K562 (cell line): ENCODE measurements around the gene RPS2. TPM values are rescaled to one million over a fixed set of nuclear protein-coding genes. Genes with fewer than 3 reads are reported as not detected.

ENCODE experiments used
- ASH1L ChIP-seq: fragments of 450-650 bp; IDR thresholded peaks from 2 replicates; pipeline ENCODE4 v1.6.1; 2018; ENCODE audit warnings: borderline replicate concordance, mild to moderate bottlenecking, low read depth; ENCODE audit not compliant: partially characterized antibody
- ATF7 ChIP-seq: fragments of 450-650 bp; IDR thresholded peaks from 2 replicates; pipeline ENCODE4 v1.7.1; 2014; ENCODE audit warnings: mild to moderate bottlenecking, moderate library complexity
- CC2D1A ChIP-seq: fragments of 450-650 bp; IDR thresholded peaks from 2 replicates; pipeline ENCODE4 v1.6.1; 2017; ENCODE audit warnings: mild to moderate bottlenecking
- CHD2 ChIP-seq: IDR thresholded peaks from 2 replicates; pipeline ENCODE4 v1.6.1; 2011; ENCODE audit warnings: low read depth, low read length
- DMBX1 ChIP-seq: fragments of 250-450 bp; sonication (Bioruptor Pico); IDR thresholded peaks from 2 replicates; pipeline ENCODE4 v1.8.0; 2022; ENCODE audit warnings: inconsistent platforms, mild to moderate bottlenecking, moderate library complexity, borderline replicate concordance
- E4F1 ChIP-seq: fragments of 250-450 bp; sonication (Bioruptor Pico); IDR thresholded peaks from 2 replicates; pipeline ENCODE4 v1.5.0; 2021; ENCODE audit warnings: mild to moderate bottlenecking, borderline replicate concordance
- HDAC6 ChIP-seq: IDR thresholded peaks from 2 replicates; pipeline ENCODE4 v1.6.1; 2012; ENCODE audit warnings: low read depth, mild to moderate bottlenecking, control low read depth, inconsistent platforms, low read length, moderate library complexity
- NCOA6 ChIP-seq: fragments of 450-650 bp; IDR thresholded peaks from 2 replicates; pipeline ENCODE4 v1.6.1; 2017; ENCODE audit warnings: mild to moderate bottlenecking
- PCBP2 ChIP-seq: fragments of 200-400 bp; formaldehyde crosslinking; IDR thresholded peaks from 2 replicates; pipeline ENCODE4 v1.6.1; 2018; ENCODE audit warnings: low read length, low read depth, mild to moderate bottlenecking, moderate library complexity; ENCODE audit not compliant: poor library complexity, severe bottlenecking
- RBFOX2 ChIP-seq: fragments of 200-400 bp; formaldehyde crosslinking; IDR thresholded peaks from 2 replicates; pipeline ENCODE4 v1.6.1; 2017; ENCODE audit warnings: low read depth, mild to moderate bottlenecking, low read length, moderate library complexity
- TEAD4 ChIP-seq, 2 experiments: sonication (generic) in 1 of 2; formaldehyde crosslinking in 1 of 2; IDR thresholded peaks; 2 replicates each; pipeline versions ENCODE4 v1.6.1 to v1.8.0; 2012 to 2022; ENCODE audit warnings: borderline replicate concordance in 1 of 2, inconsistent platforms in 1 of 2, low read length in 1 of 2, mild to moderate bottlenecking in 1 of 2, missing genetic modification reagents in 1 of 2
- YY1 ChIP-seq, 3 experiments: IDR thresholded peaks; 2 replicates each; pipeline ENCODE4 v1.6.1; 2011; ENCODE audit warnings: low read length in 2 of 3, mild to moderate bottlenecking in 2 of 3, moderate library complexity in 2 of 3, borderline replicate concordance in 1 of 3, control low read depth in 1 of 3, low read depth in 1 of 3; ENCODE audit not compliant: insufficient read depth in 3 of 3, insufficient replicate concordance in 2 of 3, control insufficient read depth in 1 of 3, insufficient read length in 1 of 3; ENCODE audit errors: extremely low read depth in 1 of 3
- ZNF717 ChIP-seq: fragments of 250-450 bp; sonication (Bioruptor Pico); IDR thresholded peaks from 2 replicates; pipeline ENCODE4 v1.5.0; 2021
- ZNF766 ChIP-seq: fragments of 200-800 bp; sonication (Bioruptor generic); conservative IDR thresholded peaks from 2 replicates; pipeline ENCODE4 v1.6.1; 2016; ENCODE audit warnings: missing genetic modification characterization, missing compliant biosample characterization
- polyA plus RNA-seq, 8 experiments: library from polyadenylated mRNA; depleted of rRNA in 4 of 8; stranded (reverse) in 5 of 8; unstranded in 3 of 8; fragments of >200 nt; fragmentation: Nextera tagmentation in 2 of 8; fragmentation: Illumina TruSeq in 1 of 8; extraction: Ambion mirVana in 2 of 8; extraction: Trizol in 1 of 8; gene quantifications; 2 replicates each; pipeline versions ENCODE4 v1.2.1 to v1.2.3, GENCODE V29; 2011 to 2014; ENCODE audit warnings: inconsistent platforms in 1 of 8, missing spikeins in 1 of 8
- total RNA-seq, 7 experiments: library from RNA; depleted of rRNA in 6 of 7; stranded (reverse); fragments of >200 nt in 6 of 7; fragmentation: Illumina TruSeq in 2 of 7; extraction: Trizol in 2 of 7; gene quantifications; 2 replicates each; pipeline versions ENCODE4 v1.2.1 to v1.2.3, GENCODE V29; 2011 to 2021; ENCODE audit warnings: low replicate concordance in 1 of 7
- TF ChIP-seq, protein P1 (sequence below): sonication (generic); formaldehyde crosslinking; IDR thresholded peaks from 2 replicates; pipeline ENCODE4 v1.8.1; 2023; ENCODE audit warnings: mild to moderate bottlenecking, missing genetic modification reagents
- TF ChIP-seq, protein P2 (sequence below), 2 experiments: IDR thresholded peaks in 1 of 2; conservative IDR thresholded peaks in 1 of 2; 2 replicates each; pipeline ENCODE4 v1.6.1; 2016; ENCODE audit warnings: low read depth in 2 of 2, mild to moderate bottlenecking in 1 of 2, missing compliant biosample characterization in 1 of 2, missing genetic modification characterization in 1 of 2, moderate library complexity in 1 of 2

The RPS2 gene
- total and polyA plus RNA-seq, 9 of the 15 experiments (the other 6 are each of a cell fraction or from before 2014, with no cell fraction given), result 834 to 4,794 (median 3,793) TPM

DNA sequence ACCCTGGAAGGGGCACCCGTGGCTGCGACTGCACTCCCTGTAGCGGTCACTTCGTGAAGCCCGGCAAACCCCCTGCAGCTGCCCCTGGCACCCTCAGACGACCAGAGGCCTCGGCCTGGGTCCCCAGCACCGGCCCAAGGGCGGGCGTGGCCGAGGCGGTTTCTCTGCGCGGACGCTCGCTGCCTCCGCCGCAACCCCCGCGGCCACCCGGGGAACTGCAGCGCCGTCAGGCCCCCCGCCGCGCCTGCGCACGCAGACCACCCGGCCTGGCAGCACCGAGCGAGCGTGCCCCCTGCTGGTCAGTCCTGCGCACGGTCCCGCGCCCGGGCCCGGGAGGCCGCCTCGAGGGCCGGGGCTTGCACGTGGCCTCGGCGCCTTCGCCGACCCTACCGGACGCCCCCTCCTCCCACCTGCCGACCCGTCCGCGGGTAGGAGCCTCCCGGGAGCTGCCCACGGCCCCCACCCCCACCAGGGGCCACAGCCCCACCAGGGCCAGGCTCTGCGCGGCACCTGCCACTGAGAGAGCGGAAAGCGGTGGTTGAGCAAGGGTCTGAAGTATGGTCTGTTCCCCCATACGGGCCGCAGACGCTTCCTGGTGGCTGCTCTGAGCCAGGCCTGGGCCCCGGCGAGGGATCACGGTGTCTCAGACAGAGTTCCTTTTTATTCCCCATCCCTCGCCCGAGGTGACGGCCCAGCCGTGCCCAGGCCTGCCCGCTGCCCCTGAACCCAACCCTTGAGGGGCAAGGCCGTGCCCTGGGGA is 34.9 kb downstream of the RPS2 start (continued):
- TF ChIP-seq, protein P1, sequence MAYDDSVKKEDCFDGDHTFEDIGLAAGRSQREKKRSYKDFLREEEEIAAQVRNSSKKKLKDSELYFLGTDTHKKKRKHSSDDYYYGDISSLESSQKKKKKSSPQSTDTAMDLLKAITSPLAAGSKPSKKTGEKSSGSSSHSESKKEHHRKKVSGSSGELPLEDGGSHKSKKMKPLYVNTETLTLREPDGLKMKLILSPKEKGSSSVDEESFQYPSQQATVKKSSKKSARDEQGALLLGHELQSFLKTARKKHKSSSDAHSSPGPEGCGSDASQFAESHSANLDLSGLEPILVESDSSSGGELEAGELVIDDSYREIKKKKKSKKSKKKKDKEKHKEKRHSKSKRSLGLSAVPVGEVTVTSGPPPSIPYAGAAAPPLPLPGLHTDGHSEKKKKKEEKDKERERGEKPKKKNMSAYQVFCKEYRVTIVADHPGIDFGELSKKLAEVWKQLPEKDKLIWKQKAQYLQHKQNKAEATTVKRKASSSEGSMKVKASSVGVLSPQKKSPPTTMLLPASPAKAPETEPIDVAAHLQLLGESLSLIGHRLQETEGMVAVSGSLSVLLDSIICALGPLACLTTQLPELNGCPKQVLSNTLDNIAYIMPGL (CRISPR knock-in tag), result peak; percentile 97
- TF ChIP-seq E4F1 (CRISPR knock-in tag), result no peak
- no peak for TF ChIP-seq NCOA6
- TF ChIP-seq, protein P2, sequence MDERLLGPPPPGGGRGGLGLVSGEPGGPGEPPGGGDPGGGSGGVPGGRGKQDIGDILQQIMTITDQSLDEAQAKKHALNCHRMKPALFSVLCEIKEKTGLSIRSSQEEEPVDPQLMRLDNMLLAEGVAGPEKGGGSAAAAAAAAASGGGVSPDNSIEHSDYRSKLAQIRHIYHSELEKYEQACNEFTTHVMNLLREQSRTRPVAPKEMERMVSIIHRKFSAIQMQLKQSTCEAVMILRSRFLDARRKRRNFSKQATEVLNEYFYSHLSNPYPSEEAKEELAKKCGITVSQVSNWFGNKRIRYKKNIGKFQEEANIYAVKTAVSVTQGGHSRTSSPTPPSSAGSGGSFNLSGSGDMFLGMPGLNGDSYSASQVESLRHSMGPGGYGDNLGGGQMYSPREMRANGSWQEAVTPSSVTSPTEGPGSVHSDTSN (CRISPR knock-in tag; IDR thresholded peaks at IDR 0.05; ENCODE audit: low read depth), result no peak
- TF ChIP-seq, protein P2 (tag; conservative IDR thresholded peaks at IDR 0.05; ENCODE audit: low read depth), result no peak
- no peak for TF ChIP-seq PCBP2
- TF ChIP-seq DMBX1, result no peak; the same call in none of the 2 replicates
- TF ChIP-seq ASH1L, result no peak
- TF ChIP-seq TEAD4 (IDR thresholded peaks at IDR 0.05; ENCODE audit: low read length), result no peak; the same call in 1 of the 2 replicates
- peak; percentile 79; the same call in 1 of the 2 replicates for TF ChIP-seq TEAD4 (CRISPR knock-in tag; IDR thresholded peaks at IDR 0.05; ENCODE audit: borderline replicate concordance)
- no peak for TF ChIP-seq CHD2
- peak; percentile 60 for TF ChIP-seq ATF7
- no peak for TF ChIP-seq CC2D1A
- no peak for TF ChIP-seq HDAC6
- no peak for TF ChIP-seq ZNF717 (CRISPR knock-in tag)
- peak; percentile 71 for TF ChIP-seq RBFOX2
- TF ChIP-seq YY1 (IDR thresholded peaks at IDR 0.05; ENCODE audit: borderline replicate concordance in 1 of 3, control insufficient read depth in 1 of 3, extremely low read depth in 1 of 3, insufficient read depth in 3 of 3, insufficient read length in 1 of 3, insufficient replicate concordance in 2 of 3, low read depth in 1 of 3, low read length in 2 of 3), result peak in 2 of 3 experiments; percentile 48 to 51
- peak; percentile 87 for TF ChIP-seq ZNF766 (CRISPR knock-in tag)
